Peyer's patch (tissue), 4 donors: Measurements from ENCODE around the gene CDH23. TPM values are rescaled to one million over a fixed set of nuclear protein-coding genes. Genes with fewer than 3 reads are reported as not detected.

Experiments
- DNase-seq, 3 donors: peaks; one replicate each; pipeline ENCODE4 v3.0.0-alpha.2; 2017 to 2019
- H3K27ac ChIP-seq, 4 donors: fragments of 200-600 bp; sonication (generic); one replicate each; pipeline ENCODE4 v1.5.1; 2016 to 2019
- H3K27me3 ChIP-seq, 2 donors: fragments of 200-600 bp; sonication (generic); one replicate each; pipeline ENCODE4 v1.5.1; 2019
- H3K36me3 ChIP-seq, 3 donors: fragments of 200-600 bp; sonication (generic); one replicate each; pipeline ENCODE4 v1.5.1; 2016 to 2019
- H3K4me1 ChIP-seq, 4 donors: fragments of 200-600 bp; sonication (generic); one replicate each; pipeline ENCODE4 v1.5.1; 2016 to 2019
- H3K4me3 ChIP-seq, 4 donors: fragments of 200-600 bp; sonication (generic); 1 replicate in 3 of 4; 2 replicates in 1 of 4; pipeline ENCODE4 v1.5.1; 2016 to 2019; ENCODE audit warnings: mild to moderate bottlenecking in 1 of 4
- H3K9me3 ChIP-seq, 4 donors: fragments of 200-600 bp; sonication (generic); one replicate each; pipeline ENCODE4 v1.5.1; 2016 to 2019; ENCODE audit warnings: mild to moderate bottlenecking in 1 of 4
- POLR2A ChIP-seq, 2 donors: fragments of 450-650 bp; IDR thresholded peaks; one replicate each; pipeline ENCODE4 v1.5.1; 2017; ENCODE audit warnings: antibody characterized with exemption in 2 of 2, mild to moderate bottlenecking in 2 of 2, moderate library complexity in 2 of 2
- small RNA-seq, 2 donors: library from RNA; depleted of rRNA; stranded (forward); fragments of <200 nt; gene quantifications; one replicate each; pipeline ENCODE3, GENCODE V24; 2016
- total RNA-seq, 4 donors: library from RNA; depleted of rRNA; stranded (reverse); fragments of >200 nt; gene quantifications; one replicate each; pipeline ENCODE4 v1.1.0, GENCODE V29; 2016
- TF ChIP-seq, protein P1 (sequence below), 6 experiments: fragments of 450-650 bp in 4 of 6; fragments of 200-600 bp in 2 of 6; sonication (generic) in 1 of 6; IDR thresholded peaks; one replicate each; pipeline ENCODE4 v1.5.1; 2017 to 2019; ENCODE audit warnings: antibody characterized with exemption in 6 of 6, mild to moderate bottlenecking in 3 of 6, moderate library complexity in 1 of 6

Gene CDH23
- total RNA-seq, 4 donors from 2014 or later: 3.2 to 9.9 (median 5.4) TPM

DNA sequence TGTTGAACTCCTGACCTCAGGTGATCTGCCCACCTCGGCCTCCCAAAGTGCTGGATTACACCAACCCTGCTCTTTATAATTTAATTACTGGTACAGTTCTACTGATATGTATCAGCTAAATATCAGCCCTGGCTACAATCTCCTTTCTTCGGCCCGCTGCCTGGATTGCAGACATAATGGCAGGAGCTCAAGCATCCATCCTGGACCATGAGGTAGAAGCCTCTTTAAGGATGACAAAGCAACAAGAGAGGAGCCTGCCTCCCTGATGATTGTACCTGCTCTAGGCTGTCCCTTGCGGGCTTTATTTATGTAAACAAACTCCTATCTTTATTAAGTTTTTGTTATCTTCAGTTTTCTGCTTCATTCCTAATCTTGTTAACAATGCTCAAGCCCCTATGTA, 459.9 kb downstream of the CDH23 start:
- H3K9me3 ChIP-seq: no peaks in the 10 kb centered on the region
- no peaks in the 10 kb centered on the region for H3K27me3 ChIP-seq
- DNase-seq: no peak
- no peaks in the 10 kb centered on the region for H3K36me3 ChIP-seq
- no peak overlapping the region for H3K27ac ChIP-seq
- no peak for TF ChIP-seq POLR2A (IDR thresholded peaks at IDR 0.05)
- TF ChIP-seq, protein P1, sequence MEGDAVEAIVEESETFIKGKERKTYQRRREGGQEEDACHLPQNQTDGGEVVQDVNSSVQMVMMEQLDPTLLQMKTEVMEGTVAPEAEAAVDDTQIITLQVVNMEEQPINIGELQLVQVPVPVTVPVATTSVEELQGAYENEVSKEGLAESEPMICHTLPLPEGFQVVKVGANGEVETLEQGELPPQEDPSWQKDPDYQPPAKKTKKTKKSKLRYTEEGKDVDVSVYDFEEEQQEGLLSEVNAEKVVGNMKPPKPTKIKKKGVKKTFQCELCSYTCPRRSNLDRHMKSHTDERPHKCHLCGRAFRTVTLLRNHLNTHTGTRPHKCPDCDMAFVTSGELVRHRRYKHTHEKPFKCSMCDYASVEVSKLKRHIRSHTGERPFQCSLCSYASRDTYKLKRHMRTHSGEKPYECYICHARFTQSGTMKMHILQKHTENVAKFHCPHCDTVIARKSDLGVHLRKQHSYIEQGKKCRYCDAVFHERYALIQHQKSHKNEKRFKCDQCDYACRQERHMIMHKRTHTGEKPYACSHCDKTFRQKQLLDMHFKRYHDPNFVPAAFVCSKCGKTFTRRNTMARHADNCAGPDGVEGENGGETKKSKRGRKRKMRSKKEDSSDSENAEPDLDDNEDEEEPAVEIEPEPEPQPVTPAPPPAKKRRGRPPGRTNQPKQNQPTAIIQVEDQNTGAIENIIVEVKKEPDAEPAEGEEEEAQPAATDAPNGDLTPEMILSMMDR (IDR thresholded peaks at IDR 0.05): no peak
- peaks cover 0 to 18% (median 7%) of the 10 kb centered on the region in 4 donors for H3K4me1 ChIP-seq
- H3K4me3 ChIP-seq: no peak overlapping the region

DNA sequence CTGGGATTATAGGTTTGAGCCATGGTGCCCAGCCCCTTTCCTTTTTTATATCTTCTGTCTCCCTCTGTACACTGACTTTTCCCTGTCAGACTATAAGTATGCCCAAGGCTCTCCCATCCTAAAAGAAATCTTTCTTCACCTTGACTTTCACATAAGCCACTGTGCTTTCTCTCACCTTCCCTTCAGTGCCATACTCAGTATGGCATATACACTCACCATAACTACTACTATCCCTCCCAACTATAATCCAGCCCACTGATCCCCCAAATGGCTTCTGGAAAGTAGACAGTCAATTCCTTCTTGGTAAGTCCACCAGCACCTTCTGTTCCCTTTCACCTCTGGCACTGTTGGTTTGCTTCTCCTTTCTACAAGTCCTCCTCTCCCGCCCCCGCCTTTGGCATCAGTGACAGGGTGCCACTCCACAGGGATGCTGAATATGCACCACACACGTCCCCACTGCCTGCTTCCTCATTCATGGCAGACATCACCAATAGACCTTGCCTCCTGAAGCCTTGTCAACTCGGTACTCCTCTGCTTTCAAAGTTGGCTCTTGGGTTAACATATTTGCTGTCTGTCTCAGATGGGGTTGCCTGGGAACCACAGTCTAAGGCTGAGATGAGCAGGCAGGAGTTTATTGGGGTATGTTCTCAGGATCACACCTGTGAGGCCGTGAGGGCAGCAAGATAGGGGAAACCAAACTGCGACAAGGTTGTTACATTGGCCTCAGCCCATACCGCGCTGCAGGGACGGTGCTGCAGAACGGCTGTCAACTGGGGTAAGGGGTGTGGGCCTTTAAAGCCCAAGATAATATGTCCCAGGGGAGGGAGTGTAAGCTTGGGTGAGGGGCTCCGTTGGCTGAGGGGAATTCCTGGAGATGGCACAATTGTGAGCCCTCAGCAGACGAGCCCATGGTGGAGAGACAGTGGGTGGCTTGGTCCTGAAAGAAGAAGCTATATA, 461.5 kb downstream of the CDH23 start:
- Histone ChIP-seq H3K36me3 (no peaks in the 10 kb centered on the region), H3K27me3 (no peaks in the 10 kb centered on the region), H3K27ac (no peak overlapping the region), H3K4me1 (peaks cover 0 to 10% (median 4%) of the 10 kb centered on the region in 4 donors), H3K9me3 (no peaks in the 10 kb centered on the region), H3K4me3 (no peak overlapping the region)
- peak in 1 of 3 donors; percentile 31 for DNase-seq
- TF ChIP-seq POLR2A (IDR thresholded peaks at IDR 0.05): no peak
- TF ChIP-seq, protein P1 (IDR thresholded peaks at IDR 0.05): no peak

DNA sequence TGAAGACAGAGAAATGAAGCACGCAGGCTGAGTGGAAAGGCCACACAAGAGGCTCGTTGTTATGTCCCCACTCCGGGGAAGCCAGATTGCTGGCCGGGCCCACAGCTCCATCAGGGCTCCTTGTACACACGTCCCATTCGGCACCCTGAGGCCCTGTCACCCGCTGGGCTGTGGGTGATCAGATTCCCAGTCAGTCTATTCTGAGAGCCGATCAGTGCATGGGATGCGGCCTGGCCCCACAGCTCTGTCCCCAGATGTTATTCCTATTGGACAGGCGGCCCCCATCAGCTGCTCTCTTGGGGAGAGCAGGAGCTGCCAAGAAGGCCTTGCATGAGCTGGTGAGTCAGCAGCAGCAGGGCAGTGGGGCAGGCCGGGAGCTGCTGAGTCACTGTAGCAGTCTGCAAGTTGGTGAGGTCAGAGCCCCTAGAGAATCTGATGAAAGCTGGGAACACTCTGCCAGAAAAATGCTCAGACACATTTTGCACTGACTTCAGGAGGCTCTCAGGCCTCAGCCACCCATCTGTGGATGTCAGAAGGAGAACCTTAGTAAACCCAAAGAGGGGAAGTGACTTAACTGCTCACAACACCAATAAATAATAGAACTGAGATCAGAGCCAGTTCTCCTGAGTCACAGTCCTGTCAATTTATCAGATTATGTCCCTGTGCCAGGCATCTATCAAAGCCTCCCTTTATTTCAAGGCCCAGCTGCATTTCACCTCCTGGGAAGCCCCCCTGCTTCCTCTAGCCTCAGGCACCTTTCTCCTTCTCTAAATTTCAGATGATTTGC, 463.7 kb downstream of the CDH23 start:
- H3K9me3 ChIP-seq: no peaks in the 10 kb centered on the region
- H3K36me3 ChIP-seq: no peaks in the 10 kb centered on the region
- no peak for TF ChIP-seq POLR2A (IDR thresholded peaks at IDR 0.05)
- TF ChIP-seq, protein P1 (IDR thresholded peaks at IDR 0.05): no peak
- H3K27ac ChIP-seq: peak overlapping the region; percentile 53 to 81 (median 74)
- H3K27me3 ChIP-seq: no peaks in the 10 kb centered on the region
- DNase-seq: peak; percentile 56 to 92 (median 69)
- peaks cover 0 to 10% (median 4%) of the 10 kb centered on the region in 4 donors for H3K4me1 ChIP-seq
- no peak overlapping the region for H3K4me3 ChIP-seq

DNA sequence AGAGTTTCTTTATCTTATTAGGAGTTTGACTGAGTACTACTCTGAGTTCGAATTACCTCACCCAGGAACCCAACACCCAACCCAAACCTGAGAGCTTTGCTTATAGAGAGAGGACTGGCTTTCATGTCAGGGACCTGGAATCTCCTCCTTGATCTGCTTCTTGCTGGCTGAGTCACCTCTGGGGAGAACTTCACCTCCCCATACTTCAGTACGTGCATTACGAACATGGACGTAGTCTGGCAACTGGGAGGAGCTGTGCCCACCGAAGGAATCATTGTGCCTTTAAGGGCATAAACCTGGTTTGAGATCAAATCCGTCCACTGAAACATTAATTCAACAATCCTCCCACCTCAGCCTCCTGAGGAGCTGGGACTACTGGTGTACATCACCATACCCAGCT, 466.5 kb downstream of the CDH23 start:
- H3K36me3 ChIP-seq: no peaks in the 10 kb centered on the region
- DNase-seq: no peak
- H3K27ac ChIP-seq: no peak overlapping the region
- TF ChIP-seq, protein P1 (IDR thresholded peaks at IDR 0.05): no peak
- TF ChIP-seq POLR2A (IDR thresholded peaks at IDR 0.05): no peak
- peaks cover 0 to 10% (median 4%) of the 10 kb centered on the region in 4 donors for H3K4me1 ChIP-seq
- no peak overlapping the region for H3K4me3 ChIP-seq
- H3K9me3 ChIP-seq: no peaks in the 10 kb centered on the region
- no peaks in the 10 kb centered on the region for H3K27me3 ChIP-seq

DNA sequence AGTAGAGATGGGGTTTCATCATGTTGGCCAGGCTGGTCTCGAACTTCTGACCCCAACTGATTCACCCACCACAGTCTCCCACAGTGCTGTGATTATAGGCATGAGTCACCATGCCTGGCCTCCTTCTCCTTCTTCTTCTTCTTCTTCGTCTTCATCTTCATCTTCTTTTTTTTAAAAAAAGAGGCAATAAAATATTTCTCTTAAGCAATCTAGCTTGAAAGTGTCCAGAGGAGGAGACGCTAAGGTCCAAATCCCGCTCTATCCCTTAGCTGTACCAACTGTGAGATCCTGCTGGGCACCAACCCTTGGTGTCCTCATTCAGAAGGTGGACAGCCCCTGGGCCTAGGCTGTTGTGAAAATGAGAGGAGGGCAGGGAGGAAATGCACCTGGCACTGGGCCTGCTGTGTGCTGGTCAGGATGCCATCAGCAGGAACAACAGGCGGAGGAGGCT, 468.2 kb downstream of the CDH23 start:
- TF ChIP-seq, protein P1 (IDR thresholded peaks at IDR 0.05): no peak
- TF ChIP-seq POLR2A (IDR thresholded peaks at IDR 0.05): no peak
- DNase-seq: peak in 1 of 3 donors; percentile 13
- H3K27ac ChIP-seq: no peak overlapping the region
- H3K27me3 ChIP-seq: no peaks in the 10 kb centered on the region
- H3K4me3 ChIP-seq: no peak overlapping the region
- no peaks in the 10 kb centered on the region for H3K9me3 ChIP-seq
- H3K4me1 ChIP-seq: peaks cover 0 to 10% (median 3%) of the 10 kb centered on the region in 4 donors
- H3K36me3 ChIP-seq: no peaks in the 10 kb centered on the region

Small RNA genes within 50 kb of the gene (small RNA-seq; reads per million reads assigned to genes)
- 0 reads per million in 2 donors for gene MIR7152
- gene RNU7-38P: 0 reads per million in 2 donors

Other genes with a start within 250 kb of the CDH23 start
- 10 to 100 TPM in 3 of 4 donors, 1 to 10 TPM in 1; 5.0 to 52.5 (median 39.1) TPM for gene UNC5B, start 184.3 kb upstream of the CDH23 start, total RNA-seq
- gene SLC29A3, start 77.7 kb upstream of the CDH23 start, total RNA-seq: 1 to 10 TPM in 3 of 4 donors, not detected in 1; 1.9 to 4.4 (median 2.8) TPM